SK-N-SH treated with all-trans-retinoic acid at 6 μM for 48 hours (cell line): ENCODE results near the gene UCP2.
A peak's percentile ranks its signal among the peaks of the same experiment; 100 is the strongest.

Experiments used
- ATAC-seq: fragments of 200-7000 bp; cut with Tn5 transposase; 3 replicates; pipeline ENCODE4 v1.9.1; 2020; ENCODE audit warnings: mild to moderate bottlenecking, moderate library complexity
- ARNTL ChIP-seq: fragments of 450-650 bp; formaldehyde crosslinking; IDR thresholded peaks from 2 replicates; pipeline ENCODE4 v1.5.0; 2020; ENCODE audit warnings: low read depth, mild to moderate bottlenecking, moderate library complexity, borderline replicate concordance
- BACH2 ChIP-seq: fragments of 250-450 bp; sonication (Bioruptor Pico); IDR thresholded peaks from 2 replicates; pipeline ENCODE4 v1.9.0; 2021; ENCODE audit warnings: mild to moderate bottlenecking, borderline replicate concordance
- CSDC2 ChIP-seq: fragments of 250-450 bp; sonication (Bioruptor Pico); IDR thresholded peaks from 2 replicates; pipeline ENCODE4 v1.5.0; 2020; ENCODE audit warnings: mild to moderate bottlenecking, moderate library complexity
- ISL1 ChIP-seq: fragments of 250-450 bp; sonication (Bioruptor Pico); IDR thresholded peaks from 2 replicates; pipeline ENCODE4 v2.1.2; 2022; ENCODE audit warnings: mild to moderate bottlenecking, moderate library complexity
- OSR1 ChIP-seq: fragments of 250-450 bp; sonication (Bioruptor Pico); IDR thresholded peaks from 2 replicates; pipeline ENCODE4 v1.8.0; 2022; ENCODE audit warnings: moderate library complexity, mild to moderate bottlenecking, inconsistent platforms
- PPARA ChIP-seq: fragments of 250-450 bp; sonication (Bioruptor Pico); IDR thresholded peaks from 2 replicates; pipeline ENCODE4 v1.5.0; 2020; ENCODE audit warnings: mild to moderate bottlenecking, borderline replicate concordance
- RARB ChIP-seq: fragments of 250-450 bp; sonication (Bioruptor Pico); IDR thresholded peaks from 2 replicates; pipeline ENCODE4 v1.8.0; 2021; ENCODE audit warnings: mild to moderate bottlenecking, moderate library complexity
- TOX ChIP-seq: fragments of 250-450 bp; sonication (Bioruptor Pico); IDR thresholded peaks from 2 replicates; pipeline ENCODE4 v1.8.0; 2021; ENCODE audit warnings: mild to moderate bottlenecking, moderate library complexity, borderline replicate concordance
- ZFP3 ChIP-seq: fragments of 250-450 bp; sonication (Bioruptor Pico); IDR thresholded peaks from 2 replicates; pipeline ENCODE4 v1.5.0; 2020; ENCODE audit warnings: mild to moderate bottlenecking, moderate library complexity
- ZNF70 ChIP-seq: fragments of 450-650 bp; formaldehyde crosslinking; IDR thresholded peaks from 2 replicates; pipeline ENCODE4 v1.5.0; 2020; ENCODE audit warnings: mild to moderate bottlenecking, moderate library complexity
- ZNF8 ChIP-seq: fragments of 450-650 bp; formaldehyde crosslinking; IDR thresholded peaks from 2 replicates; pipeline ENCODE4 v1.5.0; 2020; ENCODE audit warnings: mild to moderate bottlenecking, moderate library complexity
- TF ChIP-seq, protein P1 (sequence below): fragments of 250-450 bp; sonication (Bioruptor Pico); IDR thresholded peaks from 2 replicates; pipeline ENCODE4 v1.8.0; 2021; ENCODE audit warnings: low read depth, mild to moderate bottlenecking, moderate library complexity, borderline replicate concordance
- TF ChIP-seq, protein P2 (sequence below): fragments of 250-450 bp; sonication (Bioruptor Pico); IDR thresholded peaks from 2 replicates; pipeline ENCODE4 v1.8.0; 2020; ENCODE audit warnings: mild to moderate bottlenecking, moderate library complexity, borderline replicate concordance
- TF ChIP-seq, protein P3 (sequence below): fragments of 250-450 bp; sonication (Bioruptor Pico); IDR thresholded peaks from 2 replicates; pipeline ENCODE4 v1.5.1; 2020; ENCODE audit warnings: low read depth, mild to moderate bottlenecking, moderate library complexity
- TF ChIP-seq, protein P4 (sequence below): fragments of 250-450 bp; sonication (Bioruptor Pico); IDR thresholded peaks from 2 replicates; pipeline ENCODE4 v1.5.1; 2021; ENCODE audit warnings: mild to moderate bottlenecking, moderate library complexity

Gene UCP2

DNA sequence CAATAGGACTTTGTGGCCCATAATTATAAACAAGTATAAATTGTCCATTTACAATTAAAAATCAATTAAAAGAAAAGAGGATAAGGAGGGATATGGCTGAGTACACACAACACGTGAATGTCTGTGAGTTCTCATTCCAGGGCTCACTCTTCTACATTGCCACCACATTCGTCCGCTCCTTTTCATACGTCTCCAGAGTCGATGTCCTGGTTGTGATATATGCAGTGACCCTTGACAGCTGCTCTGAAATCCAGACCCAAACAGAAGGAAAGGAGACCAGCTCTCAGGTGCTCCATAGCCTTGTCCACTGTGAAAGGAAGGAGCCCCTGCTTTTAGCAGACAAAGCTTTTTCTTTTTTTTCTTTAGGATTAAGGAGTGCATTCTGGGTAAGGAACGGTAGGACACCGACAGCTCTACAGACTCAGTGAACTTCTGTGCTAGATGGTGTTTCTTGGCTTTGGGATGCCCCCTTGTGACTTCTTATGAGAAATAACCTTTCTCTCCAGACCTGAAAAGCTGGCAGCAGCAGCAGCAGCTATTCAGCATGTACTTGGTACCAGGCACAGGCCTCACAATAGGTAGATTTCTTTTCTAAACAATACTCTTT is 51.5 kb downstream of the UCP2 start:
- TF ChIP-seq ISL1 (CRISPR knock-in tag) (no peak), BACH2 (CRISPR knock-in tag) (no peak), TOX (CRISPR knock-in tag) (no peak), ZFP3 (CRISPR knock-in tag) (no peak), CSDC2 (no peak), ZNF70 (CRISPR knock-in tag) (no peak), PPARA (CRISPR knock-in tag) (no peak)
- TF ChIP-seq, protein P1, sequence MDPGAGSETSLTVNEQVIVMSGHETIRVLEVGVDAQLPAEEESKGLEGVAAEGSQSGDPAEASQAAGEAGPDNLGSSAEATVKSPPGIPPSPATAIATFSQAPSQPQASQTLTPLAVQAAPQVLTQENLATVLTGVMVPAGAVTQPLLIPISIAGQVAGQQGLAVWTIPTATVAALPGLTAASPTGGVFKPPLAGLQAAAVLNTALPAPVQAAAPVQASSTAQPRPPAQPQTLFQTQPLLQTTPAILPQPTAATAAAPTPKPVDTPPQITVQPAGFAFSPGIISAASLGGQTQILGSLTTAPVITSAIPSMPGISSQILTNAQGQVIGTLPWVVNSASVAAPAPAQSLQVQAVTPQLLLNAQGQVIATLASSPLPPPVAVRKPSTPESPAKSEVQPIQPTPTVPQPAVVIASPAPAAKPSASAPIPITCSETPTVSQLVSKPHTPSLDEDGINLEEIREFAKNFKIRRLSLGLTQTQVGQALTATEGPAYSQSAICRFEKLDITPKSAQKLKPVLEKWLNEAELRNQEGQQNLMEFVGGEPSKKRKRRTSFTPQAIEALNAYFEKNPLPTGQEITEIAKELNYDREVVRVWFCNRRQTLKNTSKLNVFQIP = no peak
- peak; percentile 100 for ATAC-seq

DNA sequence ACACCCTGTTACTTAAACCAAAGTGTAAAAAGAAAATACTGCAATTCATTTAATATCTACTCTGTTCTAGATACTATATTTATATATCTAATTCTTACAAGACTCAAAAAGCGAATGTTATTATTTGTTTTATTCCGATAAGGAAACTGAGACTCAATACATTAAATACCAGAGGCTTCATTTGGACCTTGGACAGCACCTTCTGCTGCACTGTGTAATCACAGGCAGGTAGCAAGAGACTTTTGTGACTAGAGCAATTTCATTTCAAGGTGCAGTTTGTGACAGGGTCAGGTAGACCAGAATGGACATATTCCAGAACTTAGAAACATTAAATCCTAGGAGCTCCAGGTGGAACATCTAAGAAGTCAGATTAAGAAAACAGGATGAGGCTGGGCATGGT is 53.3 kb downstream of the UCP2 start:
- no peak for ATAC-seq
- TF ChIP-seq BACH2 (CRISPR knock-in tag) = no peak
- TF ChIP-seq, protein P2, sequence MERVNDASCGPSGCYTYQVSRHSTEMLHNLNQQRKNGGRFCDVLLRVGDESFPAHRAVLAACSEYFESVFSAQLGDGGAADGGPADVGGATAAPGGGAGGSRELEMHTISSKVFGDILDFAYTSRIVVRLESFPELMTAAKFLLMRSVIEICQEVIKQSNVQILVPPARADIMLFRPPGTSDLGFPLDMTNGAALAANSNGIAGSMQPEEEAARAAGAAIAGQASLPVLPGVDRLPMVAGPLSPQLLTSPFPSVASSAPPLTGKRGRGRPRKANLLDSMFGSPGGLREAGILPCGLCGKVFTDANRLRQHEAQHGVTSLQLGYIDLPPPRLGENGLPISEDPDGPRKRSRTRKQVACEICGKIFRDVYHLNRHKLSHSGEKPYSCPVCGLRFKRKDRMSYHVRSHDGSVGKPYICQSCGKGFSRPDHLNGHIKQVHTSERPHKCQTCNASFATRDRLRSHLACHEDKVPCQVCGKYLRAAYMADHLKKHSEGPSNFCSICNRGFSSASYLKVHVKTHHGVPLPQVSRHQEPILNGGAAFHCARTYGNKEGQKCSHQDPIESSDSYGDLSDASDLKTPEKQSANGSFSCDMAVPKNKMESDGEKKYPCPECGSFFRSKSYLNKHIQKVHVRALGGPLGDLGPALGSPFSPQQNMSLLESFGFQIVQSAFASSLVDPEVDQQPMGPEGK (CRISPR knock-in tag) = no peak
- TF ChIP-seq ZNF8 = no peak
- no peak for TF ChIP-seq OSR1 (CRISPR knock-in tag)
- TF ChIP-seq, protein P3, sequence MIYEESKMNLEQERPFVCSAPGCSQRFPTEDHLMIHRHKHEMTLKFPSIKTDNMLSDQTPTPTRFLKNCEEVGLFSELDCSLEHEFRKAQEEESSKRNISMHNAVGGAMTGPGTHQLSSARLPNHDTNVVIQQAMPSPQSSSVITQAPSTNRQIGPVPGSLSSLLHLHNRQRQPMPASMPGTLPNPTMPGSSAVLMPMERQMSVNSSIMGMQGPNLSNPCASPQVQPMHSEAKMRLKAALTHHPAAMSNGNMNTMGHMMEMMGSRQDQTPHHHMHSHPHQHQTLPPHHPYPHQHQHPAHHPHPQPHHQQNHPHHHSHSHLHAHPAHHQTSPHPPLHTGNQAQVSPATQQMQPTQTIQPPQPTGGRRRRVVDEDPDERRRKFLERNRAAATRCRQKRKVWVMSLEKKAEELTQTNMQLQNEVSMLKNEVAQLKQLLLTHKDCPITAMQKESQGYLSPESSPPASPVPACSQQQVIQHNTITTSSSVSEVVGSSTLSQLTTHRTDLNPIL (CRISPR knock-in tag) = no peak
- TF ChIP-seq TOX (CRISPR knock-in tag) = no peak
- no peak for TF ChIP-seq RARB (CRISPR knock-in tag)
- TF ChIP-seq ARNTL (CRISPR knock-in tag) = no peak
- TF ChIP-seq ISL1 (CRISPR knock-in tag) = no peak
- TF ChIP-seq, protein P1 = no peak
- TF ChIP-seq, protein P4, sequence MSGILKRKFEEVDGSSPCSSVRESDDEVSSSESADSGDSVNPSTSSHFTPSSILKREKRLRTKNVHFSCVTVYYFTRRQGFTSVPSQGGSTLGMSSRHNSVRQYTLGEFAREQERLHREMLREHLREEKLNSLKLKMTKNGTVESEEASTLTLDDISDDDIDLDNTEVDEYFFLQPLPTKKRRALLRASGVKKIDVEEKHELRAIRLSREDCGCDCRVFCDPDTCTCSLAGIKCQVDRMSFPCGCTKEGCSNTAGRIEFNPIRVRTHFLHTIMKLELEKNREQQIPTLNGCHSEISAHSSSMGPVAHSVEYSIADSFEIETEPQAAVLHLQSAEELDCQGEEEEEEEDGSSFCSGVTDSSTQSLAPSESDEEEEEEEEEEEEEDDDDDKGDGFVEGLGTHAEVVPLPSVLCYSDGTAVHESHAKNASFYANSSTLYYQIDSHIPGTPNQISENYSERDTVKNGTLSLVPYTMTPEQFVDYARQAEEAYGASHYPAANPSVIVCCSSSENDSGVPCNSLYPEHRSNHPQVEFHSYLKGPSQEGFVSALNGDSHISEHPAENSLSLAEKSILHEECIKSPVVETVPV = no peak
